ENCODE results near the gene IL12B.

DNA sequence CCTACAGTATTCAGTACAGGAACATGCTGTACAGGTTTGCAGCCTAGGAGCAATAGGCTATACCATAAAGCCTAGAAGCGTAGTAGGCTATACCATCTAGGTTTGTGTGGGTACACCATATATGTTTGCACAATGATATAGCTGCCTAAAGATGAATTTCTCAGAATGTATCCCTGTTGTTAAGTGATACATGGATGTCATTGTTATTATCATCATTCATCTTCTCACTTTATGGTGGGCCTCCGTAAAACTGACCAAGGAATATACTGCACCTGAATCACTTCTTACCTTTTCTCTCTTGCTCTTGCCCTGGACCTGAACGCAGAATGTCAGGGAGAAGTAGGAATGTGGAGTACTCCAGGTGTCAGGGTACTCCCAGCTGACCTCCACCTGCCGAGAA, 11.8 kb downstream of the IL12B start:
- TF ChIP-seq POLR2A (IDR thresholded peaks at IDR 0.05) (no peak), EP300 (IDR thresholded peaks at IDR 0.05) (no peak)
- TF ChIP-seq, protein P1, sequence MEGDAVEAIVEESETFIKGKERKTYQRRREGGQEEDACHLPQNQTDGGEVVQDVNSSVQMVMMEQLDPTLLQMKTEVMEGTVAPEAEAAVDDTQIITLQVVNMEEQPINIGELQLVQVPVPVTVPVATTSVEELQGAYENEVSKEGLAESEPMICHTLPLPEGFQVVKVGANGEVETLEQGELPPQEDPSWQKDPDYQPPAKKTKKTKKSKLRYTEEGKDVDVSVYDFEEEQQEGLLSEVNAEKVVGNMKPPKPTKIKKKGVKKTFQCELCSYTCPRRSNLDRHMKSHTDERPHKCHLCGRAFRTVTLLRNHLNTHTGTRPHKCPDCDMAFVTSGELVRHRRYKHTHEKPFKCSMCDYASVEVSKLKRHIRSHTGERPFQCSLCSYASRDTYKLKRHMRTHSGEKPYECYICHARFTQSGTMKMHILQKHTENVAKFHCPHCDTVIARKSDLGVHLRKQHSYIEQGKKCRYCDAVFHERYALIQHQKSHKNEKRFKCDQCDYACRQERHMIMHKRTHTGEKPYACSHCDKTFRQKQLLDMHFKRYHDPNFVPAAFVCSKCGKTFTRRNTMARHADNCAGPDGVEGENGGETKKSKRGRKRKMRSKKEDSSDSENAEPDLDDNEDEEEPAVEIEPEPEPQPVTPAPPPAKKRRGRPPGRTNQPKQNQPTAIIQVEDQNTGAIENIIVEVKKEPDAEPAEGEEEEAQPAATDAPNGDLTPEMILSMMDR (IDR thresholded peaks at IDR 0.05), result no peak
